DOHH2 (cell line): Measurements from ENCODE around the gene PHRF1.

Experiments
- EZH2phosphoT487 ChIP-seq: fragments of 200-600 bp; sonication (generic); IDR thresholded peaks from 2 replicates; pipeline ENCODE4 v1.6.1; 2017; ENCODE audit warnings: borderline replicate concordance, mild to moderate bottlenecking, antibody characterized with exemption, low read length, moderate library complexity, mixed read lengths
- TF ChIP-seq, protein P1 (sequence below): fragments of 200-600 bp; sonication (generic); IDR thresholded peaks from one replicate; pipeline ENCODE4 v1.5.1; 2014; ENCODE audit warnings: antibody characterized with exemption, mild to moderate bottlenecking, low read depth, low read length; ENCODE audit not compliant: poor library complexity, severe bottlenecking

DNA sequence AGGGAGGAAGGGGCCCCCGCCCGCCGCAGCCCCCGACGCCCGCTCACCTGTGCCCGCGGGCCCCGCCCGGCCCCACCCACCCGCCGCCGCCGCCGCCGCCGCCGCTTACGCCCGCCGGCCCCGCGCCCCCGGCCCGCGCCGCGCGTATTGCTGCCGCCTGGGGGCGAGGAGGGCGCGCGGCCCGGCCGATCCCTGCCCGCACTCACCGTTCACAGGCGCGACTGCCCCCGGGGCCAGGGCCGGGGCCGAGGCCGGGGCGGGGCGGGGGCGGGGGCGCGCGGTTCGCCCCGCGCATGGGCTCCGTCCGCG is 41.1 kb upstream of the PHRF1 start:
- TF ChIP-seq, protein P1, sequence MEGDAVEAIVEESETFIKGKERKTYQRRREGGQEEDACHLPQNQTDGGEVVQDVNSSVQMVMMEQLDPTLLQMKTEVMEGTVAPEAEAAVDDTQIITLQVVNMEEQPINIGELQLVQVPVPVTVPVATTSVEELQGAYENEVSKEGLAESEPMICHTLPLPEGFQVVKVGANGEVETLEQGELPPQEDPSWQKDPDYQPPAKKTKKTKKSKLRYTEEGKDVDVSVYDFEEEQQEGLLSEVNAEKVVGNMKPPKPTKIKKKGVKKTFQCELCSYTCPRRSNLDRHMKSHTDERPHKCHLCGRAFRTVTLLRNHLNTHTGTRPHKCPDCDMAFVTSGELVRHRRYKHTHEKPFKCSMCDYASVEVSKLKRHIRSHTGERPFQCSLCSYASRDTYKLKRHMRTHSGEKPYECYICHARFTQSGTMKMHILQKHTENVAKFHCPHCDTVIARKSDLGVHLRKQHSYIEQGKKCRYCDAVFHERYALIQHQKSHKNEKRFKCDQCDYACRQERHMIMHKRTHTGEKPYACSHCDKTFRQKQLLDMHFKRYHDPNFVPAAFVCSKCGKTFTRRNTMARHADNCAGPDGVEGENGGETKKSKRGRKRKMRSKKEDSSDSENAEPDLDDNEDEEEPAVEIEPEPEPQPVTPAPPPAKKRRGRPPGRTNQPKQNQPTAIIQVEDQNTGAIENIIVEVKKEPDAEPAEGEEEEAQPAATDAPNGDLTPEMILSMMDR = no peak
- no peak for TF ChIP-seq EZH2phosphoT487
